H1 (cell line): ENCODE measurements around the gene COL4A1. TPM values are rescaled to one million over a fixed set of nuclear protein-coding genes. Genes with fewer than 3 reads are reported as not detected.

Source experiments
- CTCF ChIA-PET: fragments of 300-600 bp; sonication (Branson Sonifier 250); formaldehyde crosslinking; loops from one replicate; lab custom pipeline; 2021; ENCODE audit not compliant: partially characterized antibody; lab: Charles Lee
- POLR2A ChIA-PET: fragments of 300-600 bp; sonication (Branson Sonifier 250); formaldehyde crosslinking; loops from one replicate; lab custom pipeline; 2021; ENCODE audit warnings: inconsistent platforms; ENCODE audit not compliant: partially characterized antibody; lab: Charles Lee
- DNase-seq, 2 experiments: peaks; one replicate each; pipeline versions ENCODE4 v3.0.0 to v3.0.0-alpha.2; 2010 to 2022; ENCODE audit warnings: low spot score in 2 of 2, low read depth in 1 of 2, mixed read lengths in 1 of 2
- FAIRE-seq: peaks from 2 replicates; lab custom pipeline; 2011; peaks lifted over from hg19 to GRCh38; lab: Jason Lieb, UNC
- H2AFZ ChIP-seq: 2 replicates; pipeline ENCODE4 v1.8.1; 2012; ENCODE audit warnings: low read length, inconsistent platforms
- H2AK5ac ChIP-seq: 2 replicates; pipeline ENCODE4 v1.6.1; 2013; ENCODE audit warnings: low read depth, low read length
- H2BK120ac ChIP-seq: replicated peaks from 2 replicates; pipeline ENCODE3; 2013; ENCODE audit warnings: low read depth, low read length, inconsistent platforms
- H2BK12ac ChIP-seq: 2 replicates; pipeline ENCODE4 v1.6.1; 2013; ENCODE audit warnings: low read depth, low read length
- H2BK15ac ChIP-seq: 2 replicates; pipeline ENCODE4 v1.6.1; 2013; ENCODE audit warnings: low read length
- H2BK20ac ChIP-seq: 2 replicates; pipeline ENCODE4 v1.6.1; 2013; ENCODE audit warnings: low read length
- H2BK5ac ChIP-seq: 2 replicates; pipeline ENCODE4 v1.6.1; 2013; ENCODE audit warnings: low read depth, low read length
- H3K14ac ChIP-seq: 2 replicates; pipeline ENCODE4 v1.6.1; 2013; ENCODE audit warnings: inconsistent platforms; ENCODE audit not compliant: insufficient read length
- H3K18ac ChIP-seq: 2 replicates; pipeline ENCODE4 v1.6.1; 2013; ENCODE audit warnings: low read length; ENCODE audit errors: extremely low read depth
- H3K23ac ChIP-seq: 2 replicates; pipeline ENCODE4 v1.6.1; 2013; ENCODE audit warnings: inconsistent platforms; ENCODE audit not compliant: insufficient read length
- H3K23me2 ChIP-seq: 2 replicates; pipeline ENCODE4 v1.6.1; 2013; ENCODE audit warnings: low read depth, low read length
- H3K27ac ChIP-seq: 2 replicates; pipeline ENCODE4 v1.6.1; 2011; ENCODE audit warnings: low read depth, low read length, inconsistent platforms
- H3K27me3 ChIP-seq, 4 experiments: replicated peaks in 1 of 4; 1 replicate in 1 of 4; 2 replicates in 3 of 4; pipeline versions ENCODE4 v1.6.1 to v1.8.1; 2011 to 2013; ENCODE audit warnings: low read length in 3 of 4, mild to moderate bottlenecking in 3 of 4, inconsistent platforms in 2 of 4, mixed read lengths in 2 of 4, moderate library complexity in 1 of 4; ENCODE audit not compliant: control insufficient read depth in 3 of 4, insufficient read depth in 3 of 4; ENCODE audit errors: extremely low read depth in 1 of 4
- H3K36me3 ChIP-seq, 4 experiments: 2 replicates each; pipeline versions ENCODE4 v1.6.1 to v1.8.1; 2011 to 2013; ENCODE audit warnings: mild to moderate bottlenecking in 4 of 4, low read length in 3 of 4, moderate library complexity in 2 of 4, control low read depth in 1 of 4, inconsistent platforms in 1 of 4; ENCODE audit not compliant: insufficient read depth in 4 of 4, control insufficient read depth in 2 of 4
- H3K4ac ChIP-seq: replicated peaks from 2 replicates; pipeline ENCODE3; 2013; ENCODE audit warnings: low read length, low read depth, mixed read lengths, inconsistent platforms; ENCODE audit not compliant: insufficient read length
- H3K4me1 ChIP-seq, 4 experiments: replicated peaks in 1 of 4; 1 replicate in 1 of 4; 2 replicates in 3 of 4; pipeline versions ENCODE4 v1.6.1 to v1.8.1; 2011 to 2013; ENCODE audit warnings: low read length in 3 of 4, inconsistent platforms in 2 of 4, mixed read lengths in 1 of 4; ENCODE audit not compliant: insufficient read depth in 4 of 4, control insufficient read depth in 3 of 4
- H3K4me2 ChIP-seq, 2 experiments: 2 replicates each; pipeline versions ENCODE4 v1.6.1 to v1.8.1; 2011 to 2013; ENCODE audit warnings: low read depth in 2 of 2, low read length in 2 of 2, control low read depth in 1 of 2, inconsistent platforms in 1 of 2, mild to moderate bottlenecking in 1 of 2; ENCODE audit not compliant: insufficient read depth in 1 of 2
- H3K4me3 ChIP-seq, 4 experiments: fragments of 200-600, 300-600 bp in 1 of 4; sonication (generic), shearing (Covaris generic), sonication (Bioruptor Twin) in 1 of 4; 2 replicates each; pipeline versions ENCODE4 v1.5.1 to v1.8.1; 2011 to 2016; ENCODE audit warnings: low read length in 4 of 4, low read depth in 3 of 4, control low read depth in 2 of 4, inconsistent platforms in 2 of 4, mild to moderate bottlenecking in 2 of 4, mixed read lengths in 1 of 4, moderate library complexity in 1 of 4; ENCODE audit not compliant: insufficient read depth in 2 of 4; ENCODE audit errors: extremely low read depth in 1 of 4
- H3K56ac ChIP-seq: replicated peaks from 2 replicates; pipeline ENCODE3; 2013; ENCODE audit warnings: low read depth, mild to moderate bottlenecking, mixed read lengths, low read length, inconsistent platforms; ENCODE audit not compliant: insufficient read length
- H3K79me1 ChIP-seq: 2 replicates; pipeline ENCODE4 v1.6.1; 2013; ENCODE audit warnings: low read depth, low read length, control low read depth
- H3K79me2 ChIP-seq, 2 experiments: 2 replicates each; pipeline versions ENCODE4 v1.6.1 to v1.8.1; 2012 to 2013; ENCODE audit warnings: low read length in 2 of 2, mild to moderate bottlenecking in 2 of 2, inconsistent platforms in 1 of 2; ENCODE audit not compliant: insufficient read depth in 2 of 2, control insufficient read depth in 1 of 2
- H3K9ac ChIP-seq, 4 experiments: replicated peaks in 1 of 4; 1 replicate in 1 of 4; 2 replicates in 3 of 4; pipeline versions ENCODE4 v1.6.1 to v1.8.1; 2011 to 2013; ENCODE audit warnings: low read depth in 3 of 4, low read length in 3 of 4, control low read depth in 2 of 4, mild to moderate bottlenecking in 2 of 4, moderate library complexity in 2 of 4, inconsistent platforms in 1 of 4; ENCODE audit errors: extremely low read depth in 1 of 4
- H3K9me3 ChIP-seq, 2 experiments: 2 replicates each; pipeline versions ENCODE4 v1.6.1 to v1.8.1; 2012 to 2013; ENCODE audit warnings: mild to moderate bottlenecking in 2 of 2, moderate library complexity in 2 of 2, control low read depth in 1 of 2, inconsistent platforms in 1 of 2, low read depth in 1 of 2, low read length in 1 of 2, mixed read lengths in 1 of 2; ENCODE audit not compliant: insufficient read depth in 2 of 2
- H4K20me1 ChIP-seq, 2 experiments: replicated peaks in 1 of 2; 2 replicates each; pipeline versions ENCODE3 to v1.8.1; 2011 to 2013; ENCODE audit warnings: inconsistent platforms in 2 of 2, low read length in 2 of 2, mild to moderate bottlenecking in 1 of 2; ENCODE audit not compliant: insufficient read depth in 2 of 2, control insufficient read depth in 1 of 2
- H4K5ac ChIP-seq: 2 replicates; pipeline ENCODE4 v1.6.1; 2013; ENCODE audit warnings: low read length, low read depth, mixed read lengths, inconsistent platforms; ENCODE audit not compliant: insufficient read length
- H4K8ac ChIP-seq: 2 replicates; pipeline ENCODE4 v1.8.0; 2013; ENCODE audit warnings: mild to moderate bottlenecking, moderate library complexity, low read length, inconsistent platforms; ENCODE audit not compliant: insufficient read depth; ENCODE audit errors: extremely low read depth
- H4K91ac ChIP-seq: replicated peaks from 2 replicates; pipeline ENCODE3; 2013; ENCODE audit warnings: low read length, mixed read lengths, inconsistent platforms; ENCODE audit not compliant: insufficient read length
- BRCA1 ChIP-seq: IDR thresholded peaks from 2 replicates; pipeline ENCODE4 v1.6.1; 2012; ENCODE audit warnings: low read depth, low read length, improper control_type of control experiment
- CBX5 ChIP-seq: fragments of 300-800, 300-1000 bp; sonication (generic); IDR thresholded peaks from 2 replicates; pipeline ENCODE4 v1.7.1; 2016; ENCODE audit warnings: antibody characterized with exemption, low read length, low read depth
- CEBPB ChIP-seq: IDR thresholded peaks from 2 replicates; pipeline ENCODE4 v1.6.1; 2012; ENCODE audit warnings: low read depth, low read length
- CHD1 ChIP-seq: IDR thresholded peaks from 2 replicates; pipeline ENCODE4 v1.6.1; 2012; ENCODE audit warnings: low read depth, low read length, improper control_type of control experiment
- CREB1 ChIP-seq: IDR thresholded peaks from 2 replicates; pipeline ENCODE4 v1.6.1; 2012; ENCODE audit warnings: inconsistent platforms
- KDM4A ChIP-seq: IDR thresholded peaks from one replicate; pipeline ENCODE4 v1.7.1; 2012; ENCODE audit warnings: low read depth, mild to moderate bottlenecking, moderate library complexity, low read length, inconsistent platforms; ENCODE audit not compliant: severe bottlenecking
- RNF2 ChIP-seq: fragments of 200-900, 300-1000 bp; sonication (generic); IDR thresholded peaks from 2 replicates; pipeline ENCODE4 v1.7.1; 2016; ENCODE audit warnings: borderline replicate concordance, low read depth, mild to moderate bottlenecking, antibody characterized with exemption, low read length; ENCODE audit not compliant: poor library complexity, severe bottlenecking; ENCODE audit errors: missing control alignments
- SP4 ChIP-seq: IDR thresholded peaks from 2 replicates; pipeline ENCODE4 v1.6.1; 2012; ENCODE audit warnings: low read length, inconsistent platforms
- WGBS, 2 experiments: shearing (Covaris generic) in 1 of 2; methylation state at CpG; one replicate each; pipeline versions ENCODE4 v1.1.6 to v1.1.7; 2013 to 2015; ENCODE audit warnings: low lambda C conversion rate in 2 of 2, mixed read lengths in 2 of 2, inconsistent platforms in 1 of 2, low coverage in 1 of 2, missing lambda C conversion rate in 1 of 2; ENCODE audit not compliant: insufficient replicate concordance in 2 of 2, insufficient coverage in 1 of 2, insufficient read length in 1 of 2; ENCODE audit errors: extremely low coverage in 1 of 2, missing lambda C conversion rate in 1 of 2; 5-methylcytosine and 5-hydroxymethylcytosine counted together
- polyA plus RNA-seq, 7 experiments: library from polyadenylated mRNA; depleted of rRNA in 3 of 7; stranded (reverse) in 5 of 7; unstranded in 2 of 7; fragments of >200 nt in 5 of 7; fragments of 200-250 nt in 2 of 7; gene quantifications; 1 replicate in 5 of 7; 2 replicates in 1 of 7; 4 replicates in 1 of 7; pipeline versions ENCODE4 v1.2.1 to v1.2.3, GENCODE V29; 2011 to 2013; ENCODE audit warnings: missing spikeins in 2 of 7, mixed read lengths in 2 of 7
- total RNA-seq: library from RNA; stranded (reverse); fragmentation: NEBNext Ultra II Directional; extraction: Animal tissue kit (Norgen Biotek cat#: 25700); gene quantifications from 2 replicates; pipeline ENCODE4 v1.2.1, GENCODE V29; 2021

COL4A1 gene
- total and polyA plus RNA-seq, 2 of the 8 experiments (the other 6 are each of a cell fraction or from before 2014, with no cell fraction given): 30.7 to 82.0 TPM

GRCh38 chr13:110212529-110212928, 94.4 kb downstream of the COL4A1 start:
- no peak overlapping the region for H3K4me2 ChIP-seq
- no peak overlapping the region; the same call in 1 of the 2 replicates for H2BK12ac ChIP-seq
- H2BK5ac ChIP-seq: no peak overlapping the region
- H3K9ac ChIP-seq: no peak overlapping the region
- H3K9me3 ChIP-seq: no peaks in the 10 kb centered on the region
- peaks cover 0 to 2% of the 10 kb centered on the region in 2 experiments for H4K20me1 ChIP-seq
- TF ChIP-seq BRCA1 (no peak), CEBPB (no peak), KDM4A (no peak), CREB1 (no peak), CHD1 (no peak), SP4 (no peak), RNF2 (no peak), CBX5 (no peak)
- TF ChIP-seq, all 59 proteins: peak for 0
- H4K91ac ChIP-seq: peak overlapping the region; percentile 22
- FAIRE-seq (no peak), DNase-seq (no peak)
- no peak overlapping the region for H4K8ac ChIP-seq
- POLR2A ChIA-PET: no interaction called here
- CTCF ChIA-PET: interaction anchor here (1.0 kb wide), 1 partner anchor 38 kb away, joined by 4 read pairs; no protein-coding TSS in a partner anchor
- WGBS, 2 experiments: 88% methylated on average over 9 of the region's 9 CpGs; no CpG with 5 or more reads in 1 of the 2 experiments
- 0 out of 2 replicates have a peak, but pooled peaks cover 2% of the 10 kb centered on the region for H3K79me1 ChIP-seq
- no peak overlapping the region for H2AK5ac ChIP-seq
- no peak overlapping the region for H3K18ac ChIP-seq
- no peaks in the 10 kb centered on the region for H3K23me2 ChIP-seq
- no peaks in the 10 kb centered on the region; a peak in 1 of 4 replicates for H3K79me2 ChIP-seq
- H3K56ac ChIP-seq: no peak overlapping the region
- H2BK15ac ChIP-seq: no peak overlapping the region
- peaks cover 0 to 2% (median 0%) of the 10 kb centered on the region in 4 experiments; a peak in 1 of 7 replicates for H3K4me1 ChIP-seq
- no peak overlapping the region for H3K4ac ChIP-seq
- no peak overlapping the region for H3K27ac ChIP-seq
- H4K5ac ChIP-seq: no peak overlapping the region
- no peak overlapping the region for H3K23ac ChIP-seq
- no peak overlapping the region for H2BK20ac ChIP-seq
- H3K27me3 ChIP-seq: no peaks in the 10 kb centered on the region
- H2AFZ ChIP-seq: no peak overlapping the region
- H3K14ac ChIP-seq: no peak overlapping the region
- peaks cover 0 to 3% (median 1%) of the 10 kb centered on the region in 4 experiments; a peak in 2 of 8 replicates for H3K36me3 ChIP-seq
- H2BK120ac ChIP-seq: no peak overlapping the region
- H3K4me3 ChIP-seq: no peak overlapping the region
